Erythroblast (primary cell): ENCODE data around the gene CPNE2.

ENCODE experiments used
- GATA1 ChIP-seq: IDR thresholded peaks from 2 replicates; pipeline ENCODE4 v1.6.1; 2011; ENCODE audit warnings: low read depth, mild to moderate bottlenecking, control low read depth, low read length, moderate library complexity
- POLR2A ChIP-seq: IDR thresholded peaks from 2 replicates; pipeline ENCODE4 v1.6.1; 2011; ENCODE audit warnings: mild to moderate bottlenecking, low read length

DNA sequence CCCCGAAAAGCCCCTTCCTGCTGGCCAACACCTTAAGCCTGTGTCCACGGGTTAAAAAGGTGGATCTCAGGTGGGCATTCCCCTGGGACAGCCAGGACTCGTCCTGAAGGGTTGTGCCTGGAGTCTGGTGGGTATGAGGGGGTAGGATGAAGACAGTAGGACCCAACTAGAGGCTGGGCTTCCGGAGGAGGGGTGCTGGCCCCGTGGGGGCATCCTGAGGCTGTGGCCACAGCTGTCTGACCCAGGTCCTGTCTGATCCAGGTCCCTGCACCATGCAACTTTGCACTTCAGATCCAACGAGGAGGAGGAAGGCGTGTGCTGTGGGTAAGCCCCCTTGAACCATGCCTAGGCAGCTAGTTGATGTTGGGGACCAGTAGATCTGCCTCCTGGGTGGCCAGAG is 37.6 kb upstream of the CPNE2 start:
- TF ChIP-seq POLR2A (no peak), GATA1 (no peak)
